ENCODE data around the gene MPO.

DNA sequence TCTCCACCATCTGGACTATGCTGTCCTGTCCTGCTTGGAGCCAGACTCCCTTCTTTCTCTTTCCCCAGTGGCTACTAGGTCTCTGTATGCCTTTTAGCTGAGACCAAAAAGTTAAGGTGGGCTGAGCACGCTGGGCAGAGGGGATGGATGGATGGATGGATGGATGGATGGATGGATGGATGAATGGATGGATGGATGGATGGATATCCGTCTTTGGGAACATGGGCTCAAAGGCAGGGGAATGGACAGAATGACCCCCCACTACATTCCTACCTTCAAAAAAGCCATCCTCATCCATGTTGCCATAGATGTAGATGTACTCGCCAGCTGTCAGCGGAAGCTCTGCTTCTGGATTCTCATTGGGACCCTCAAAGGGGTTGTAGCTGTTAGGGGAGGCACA lies 35.0 kb upstream of the MPO start:
- TF ChIP-seq, protein P1, sequence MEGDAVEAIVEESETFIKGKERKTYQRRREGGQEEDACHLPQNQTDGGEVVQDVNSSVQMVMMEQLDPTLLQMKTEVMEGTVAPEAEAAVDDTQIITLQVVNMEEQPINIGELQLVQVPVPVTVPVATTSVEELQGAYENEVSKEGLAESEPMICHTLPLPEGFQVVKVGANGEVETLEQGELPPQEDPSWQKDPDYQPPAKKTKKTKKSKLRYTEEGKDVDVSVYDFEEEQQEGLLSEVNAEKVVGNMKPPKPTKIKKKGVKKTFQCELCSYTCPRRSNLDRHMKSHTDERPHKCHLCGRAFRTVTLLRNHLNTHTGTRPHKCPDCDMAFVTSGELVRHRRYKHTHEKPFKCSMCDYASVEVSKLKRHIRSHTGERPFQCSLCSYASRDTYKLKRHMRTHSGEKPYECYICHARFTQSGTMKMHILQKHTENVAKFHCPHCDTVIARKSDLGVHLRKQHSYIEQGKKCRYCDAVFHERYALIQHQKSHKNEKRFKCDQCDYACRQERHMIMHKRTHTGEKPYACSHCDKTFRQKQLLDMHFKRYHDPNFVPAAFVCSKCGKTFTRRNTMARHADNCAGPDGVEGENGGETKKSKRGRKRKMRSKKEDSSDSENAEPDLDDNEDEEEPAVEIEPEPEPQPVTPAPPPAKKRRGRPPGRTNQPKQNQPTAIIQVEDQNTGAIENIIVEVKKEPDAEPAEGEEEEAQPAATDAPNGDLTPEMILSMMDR (conservative IDR thresholded peaks at IDR 0.05): no peak
- TF ChIP-seq EZH2 (IDR thresholded peaks at IDR 0.05; ENCODE audit: low read depth): no peak

All from PC-9 (cell line).